ENCODE measurements around the gene MALAT1. TPM values are rescaled to one million over a fixed set of nuclear protein-coding genes. Genes with fewer than 3 reads are reported as not detected.

MALAT1 gene
- total and polyA plus RNA-seq, 2 of the 8 experiments (the other 6 are each of a cell fraction or from before 2014, with no cell fraction given) = 115 to 984 TPM

DNA sequence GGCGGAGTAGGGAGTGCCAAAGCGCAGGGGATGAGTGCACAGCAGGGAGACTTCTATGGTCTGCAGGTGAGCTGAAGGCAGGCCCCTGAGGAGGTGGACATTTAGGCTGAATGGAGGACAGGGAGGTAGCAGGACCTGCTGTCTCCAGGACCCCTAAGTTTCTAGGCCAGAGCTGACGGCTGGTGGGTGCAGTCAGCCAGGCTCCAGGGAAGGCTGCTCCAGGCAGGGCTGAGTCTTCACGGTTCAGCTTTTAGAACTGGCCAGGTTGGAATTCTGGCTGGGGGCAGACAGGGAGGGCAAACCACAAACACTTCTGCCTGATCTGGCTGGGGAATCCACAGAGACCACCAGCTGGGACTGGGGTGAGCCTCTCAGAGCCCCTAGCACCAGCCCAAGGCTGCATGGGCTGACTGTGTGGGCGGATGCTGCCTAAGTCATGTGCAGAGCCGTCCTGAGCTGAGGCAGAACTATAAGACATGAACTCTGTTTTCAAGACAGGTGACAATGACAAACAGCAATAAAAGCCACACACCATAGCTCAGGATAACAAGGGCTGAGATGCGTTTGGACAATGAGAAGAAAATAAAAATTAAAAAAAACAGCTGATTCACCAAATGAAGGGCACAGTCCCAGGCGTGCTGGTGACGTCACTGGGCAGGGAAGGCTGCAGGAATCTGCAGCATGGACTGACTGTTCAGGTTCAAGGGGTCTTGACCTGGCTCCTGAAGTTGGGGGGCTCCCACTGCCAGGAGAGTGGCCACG lies 10.4 kb upstream of the MALAT1 start:
- no peak for TF ChIP-seq ATF2 (IDR thresholded peaks at IDR 0.05; ENCODE audit: low read length)
- TF ChIP-seq TBP (IDR thresholded peaks at IDR 0.05; ENCODE audit: low read depth, low read length) = no peak
- 0 out of 3 replicates have a peak, but pooled peaks of 1 of the 2 experiments have one; percentile 3 for TF ChIP-seq POLR2A (IDR thresholded peaks at IDR 0.05; ENCODE audit: control extremely low read depth in 1 of 2, low read depth in 2 of 2, low read length in 2 of 2)
- no peak for TF ChIP-seq ATF3 (IDR thresholded peaks at IDR 0.05; ENCODE audit: insufficient read depth, low read depth, low read length)
- TF ChIP-seq SIN3A (conservative IDR thresholded peaks at IDR 0.05 in 1 of 2, IDR thresholded peaks at IDR 0.05 in 1 of 2; ENCODE audit: low read depth in 1 of 2, low read length in 2 of 2) = 0 out of 4 replicates have a peak, but pooled peaks of 1 of the 2 experiments have one; percentile 14
- TF ChIP-seq BACH1 (IDR thresholded peaks at IDR 0.05; ENCODE audit: low read length) = peak; percentile 32; the same call in 1 of the 2 replicates
- no peak for TF ChIP-seq RAD21 (IDR thresholded peaks at IDR 0.05 in 1 of 2, conservative IDR thresholded peaks at IDR 0.05 in 1 of 2; ENCODE audit: low read depth in 2 of 2, low read length in 2 of 2)
- peak; percentile 86; the same call in 1 of the 2 replicates for TF ChIP-seq EGR1 (IDR thresholded peaks at IDR 0.05; ENCODE audit: borderline replicate concordance, low read depth, low read length)
- H3K9me3 ChIP-seq (ENCODE audit: insufficient read depth in 2 of 2, low read depth in 1 of 2, low read length in 1 of 2) = no peaks in the 10 kb centered on the region
- H4K91ac ChIP-seq (replicated peaks; ENCODE audit: insufficient read length, low read length) = peak overlapping the region; percentile 94
- no peaks in the 10 kb centered on the region for H4K20me1 ChIP-seq (replicated peaks in 1 of 2; ENCODE audit: control insufficient read depth in 1 of 2, insufficient read depth in 2 of 2, low read length in 2 of 2)
- no peaks in the 10 kb centered on the region for H3K27me3 ChIP-seq (replicated peaks in 1 of 4; ENCODE audit: control insufficient read depth in 3 of 4, extremely low read depth in 1 of 4, insufficient read depth in 3 of 4, low read length in 3 of 4)
- H3K79me2 ChIP-seq (ENCODE audit: control insufficient read depth in 1 of 2, insufficient read depth in 2 of 2, low read length in 2 of 2) = no peaks in the 10 kb centered on the region
- peak overlapping the region; percentile 92 for H3K4ac ChIP-seq (replicated peaks; ENCODE audit: insufficient read length, low read depth, low read length)
- no peak overlapping the region for H3K23ac ChIP-seq (ENCODE audit: insufficient read length)
- H3K27ac ChIP-seq (ENCODE audit: low read depth, low read length) = peak overlapping the region; percentile 96
- peak overlapping the region; percentile 79 for H3K56ac ChIP-seq (replicated peaks; ENCODE audit: insufficient read length, low read depth, low read length)
- H2BK20ac ChIP-seq (ENCODE audit: low read length) = peak overlapping the region; percentile 97
- H3K14ac ChIP-seq (ENCODE audit: insufficient read length) = peak overlapping the region; percentile 54
- peak overlapping the region; percentile 93 for H4K5ac ChIP-seq (ENCODE audit: insufficient read length, low read depth, low read length)
- WGBS, 2 experiments (ENCODE audit: extremely low coverage in 1 of 2, insufficient coverage in 1 of 2, insufficient read length in 1 of 2, insufficient replicate concordance in 2 of 2, low coverage in 1 of 2, low lambda C conversion rate in 2 of 2, missing lambda C conversion rate in 1 of 2) = 43% methylated on average over 10 of the region's 10 CpGs; no CpG with 5 or more reads in 1 of the 2 experiments
- no peaks in the 10 kb centered on the region for H3K36me3 ChIP-seq (ENCODE audit: control insufficient read depth in 2 of 4, insufficient read depth in 4 of 4, low read length in 3 of 4)
- peak overlapping the region; percentile 100 for H2AK5ac ChIP-seq (ENCODE audit: low read depth, low read length)
- H3K9ac ChIP-seq (replicated peaks in 1 of 4; ENCODE audit: extremely low read depth in 1 of 4, low read depth in 3 of 4, low read length in 3 of 4) = peak overlapping the region in 3 of 4 experiments; percentile 77 to 91 (median 87); a peak in 6 of 7 replicates
- POLR2A ChIA-PET (ENCODE audit: partially characterized antibody) = interaction anchor here (0.8 to 29.8 kb wide), 11 partner anchors 19 to 132 kb away, joined by 3 to 1569 read pairs (median 3); partner anchors contain the start of genes MALAT1 and NEAT1
- no peak overlapping the region for H2AFZ ChIP-seq (ENCODE audit: low read length)
- peak overlapping the region; percentile 98 for H2BK120ac ChIP-seq (replicated peaks; ENCODE audit: low read depth, low read length)
- FAIRE-seq = no peak
- no peaks in the 10 kb centered on the region; the same call in none of the 2 replicates for H3K23me2 ChIP-seq (ENCODE audit: low read depth, low read length)
- peak overlapping the region; percentile 92; the same call in 1 of the 2 replicates for H2BK15ac ChIP-seq (ENCODE audit: low read length)
- peak overlapping the region in 3 of 4 experiments; percentile 31 to 49 (median 48); a peak in 7 of 8 replicates for H3K4me3 ChIP-seq (ENCODE audit: extremely low read depth in 1 of 4, insufficient read depth in 2 of 4, low read depth in 3 of 4, low read length in 4 of 4)
- peak overlapping the region; percentile 97 for H4K8ac ChIP-seq (ENCODE audit: extremely low read depth, insufficient read depth, low read length)
- DNase-seq (ENCODE audit: low read depth in 1 of 2, low spot score in 2 of 2) = no peak
- peak overlapping the region; percentile 99 for H2BK12ac ChIP-seq (ENCODE audit: low read depth, low read length)
- H3K4me1 ChIP-seq (replicated peaks in 1 of 4; ENCODE audit: control insufficient read depth in 3 of 4, insufficient read depth in 4 of 4, low read length in 3 of 4) = peaks cover 44 to 58% (median 52%) of the 10 kb centered on the region in 4 experiments
- peak overlapping the region; percentile 99 for H3K18ac ChIP-seq (ENCODE audit: extremely low read depth, low read length)
- no peaks in the 10 kb centered on the region; the same call in 1 of the 2 replicates for H3K79me1 ChIP-seq (ENCODE audit: low read depth, low read length)
- H2BK5ac ChIP-seq (ENCODE audit: low read depth, low read length) = peak overlapping the region; percentile 99
- CTCF ChIA-PET (ENCODE audit: partially characterized antibody) = interaction anchor here (0.6 to 29.0 kb wide), 11 partner anchors 10 to 922 kb away, joined by 3 to 809 read pairs (median 3); partner anchors contain the start of genes CDC42EP2 and MALAT1
- peak overlapping the region; percentile 84 to 86 for H3K4me2 ChIP-seq (ENCODE audit: insufficient read depth in 1 of 2, low read depth in 2 of 2, low read length in 2 of 2)
